ENCODE measurements around the gene LRIG1. TPM values are rescaled to one million over a fixed set of nuclear protein-coding genes. Genes with fewer than 3 reads are reported as not detected.
A peak's percentile ranks its signal among the peaks of the same experiment; 100 is the strongest.

The LRIG1 gene
- total and polyA plus RNA-seq, 10 of the 15 experiments (the other 5 are each of a cell fraction or from before 2014, with no cell fraction given), result 0.84 to 16.4 (median 8.1) TPM

- WGBS (ENCODE audit: insufficient coverage, insufficient replicate concordance, low lambda C conversion rate, missing lambda C conversion rate), result 75% methylated on average over 5 of the region's 5 CpGs
- H3K79me2 ChIP-seq (ENCODE audit: control insufficient read depth, insufficient read depth, low read length), result no peaks in the 10 kb centered on the region
- SMC1A ChIA-PET (ENCODE audit: uncharacterized antibody, unreplicated experiment), result interaction anchor here (0.9 to 2.5 kb wide), 14 partner anchors 11 to 551 kb away, joined by 3 to 14 read pairs (median 4); no protein-coding TSS in a partner anchor
- no peaks in the 10 kb centered on the region for H4K20me1 ChIP-seq (ENCODE audit: control insufficient read depth, insufficient read depth)
- CTCF ChIA-PET, result interaction anchor here (0.7 to 3.3 kb wide), 31 partner anchors 8 to 628 kb away, joined by 3 to 20 read pairs (median 5); no protein-coding TSS in a partner anchor
- peaks cover 4 to 18% of the 10 kb centered on the region in 2 experiments for H3K36me3 ChIP-seq (ENCODE audit: control insufficient read depth in 2 of 2, insufficient read depth in 2 of 2, low read length in 1 of 2)
- ATAC-seq (peak; percentile 61), DNase-seq (ENCODE audit: low read depth, low spot score) (no peak), FAIRE-seq (no peak)
- no peak overlapping the region for H2AFZ ChIP-seq (ENCODE audit: control insufficient read depth, low read depth, low read length)
- no peak overlapping the region for H3K4me3 ChIP-seq
- POLR2A ChIA-PET, result interaction anchor here (0.7 kb wide), 1 partner anchor 1279 kb away, joined by 3 read pairs; no protein-coding TSS in a partner anchor
- BruUV-seq (replicated peaks), result no TSS peak
- intact Hi-C loops (cut with micrococcal nuclease; ENCODE audit: unreplicated experiment) (no loop called here), in situ Hi-C loops (cut with MboI) (no loop called here)
- H3K9ac ChIP-seq (ENCODE audit: control insufficient read depth, insufficient read depth, low read length), result no peak overlapping the region
- RAD21 ChIA-PET (ENCODE audit: unreplicated experiment), result interaction anchor here (0.6 to 1.5 kb wide), 6 partner anchors 9 to 135 kb away, joined by 3 to 4 read pairs (median 4); no protein-coding TSS in a partner anchor
- H3K9me3 ChIP-seq (replicated peaks; ENCODE audit: control insufficient read depth, insufficient read depth, low read length), result no peaks in the 10 kb centered on the region
- H3K27ac ChIP-seq (ENCODE audit: control insufficient read depth, insufficient read depth), result no peak overlapping the region
- H3K4me2 ChIP-seq (ENCODE audit: control insufficient read depth, insufficient read depth), result no peak overlapping the region
- no peaks in the 10 kb centered on the region for H3K4me1 ChIP-seq (ENCODE audit: control insufficient read depth, insufficient read depth, low read length)
- H3K27me3 ChIP-seq (replicated peaks in 1 of 2; ENCODE audit: control insufficient read depth in 2 of 2, insufficient read depth in 2 of 2, low read length in 1 of 2), result no peaks in the 10 kb centered on the region
- TF ChIP-seq E4F1 (IDR thresholded peaks at IDR 0.05; ENCODE audit: borderline replicate concordance, partially characterized antibody) (no peak), MYB (IDR thresholded peaks at IDR 0.05; ENCODE audit: borderline replicate concordance, low read depth, low read length) (no peak), RELA (IDR thresholded peaks at IDR 0.05; ENCODE audit: borderline replicate concordance, partially characterized antibody) (no peak), KLF5 (IDR thresholded peaks at IDR 0.05; ENCODE audit: partially characterized antibody) (no peak), E2F8 (IDR thresholded peaks at IDR 0.05; ENCODE audit: low read depth, partially characterized antibody) (no peak), CTCF (IDR thresholded peaks at IDR 0.05 in 2 of 3, conservative IDR thresholded peaks at IDR 0.05 in 1 of 3; ENCODE audit: control insufficient read depth in 2 of 3, extremely low read depth in 1 of 3, insufficient read depth in 1 of 3, low read depth in 3 of 3, low read length in 3 of 3) (peak; percentile 40 to 67 (median 63)), ETV6 (conservative IDR thresholded peaks at IDR 0.05 in 1 of 2, IDR thresholded peaks at IDR 0.05 in 1 of 2; ENCODE audit: borderline replicate concordance in 1 of 2, low read depth in 1 of 2) (no peak), SMC3 (IDR thresholded peaks at IDR 0.05; ENCODE audit: borderline replicate concordance, low read length) (peak; percentile 19; the same call in 1 of the 2 replicates), FOXK2 (IDR thresholded peaks at IDR 0.05) (no peak), RAD21 (IDR thresholded peaks at IDR 0.05; ENCODE audit: insufficient read depth, low read depth, low read length) (peak; percentile 40), ESRRA (IDR thresholded peaks at IDR 0.05; ENCODE audit: low read length) (no peak), POLR2A (IDR thresholded peaks at IDR 0.05; ENCODE audit: low read depth, low read length) (no peak), RAD51 (IDR thresholded peaks at IDR 0.05) (no peak), SRF (IDR thresholded peaks at IDR 0.05; ENCODE audit: low read depth in 2 of 2, low read length in 2 of 2) (no peak), ZBED1 (IDR thresholded peaks at IDR 0.05; ENCODE audit: borderline replicate concordance) (no peak)
Observed at GRCh38 chr3:66378256-66378655, 122.6 kb downstream of the LRIG1 start.
